EL (cell line): ENCODE data around the gene PFKFB4.
"Not testable (repeated sequence)": the region's sequence is repeated elsewhere in the genome, so short reads cannot be mapped to it uniquely, and the experiment has no call there.

Experiments used
- DNase-seq: peaks from one replicate; pipeline ENCODE4 v3.0.0-alpha.2; 2016

The PFKFB4 gene

GRCh38 chr3:48486952-48487351 is 69.7 kb downstream of the PFKFB4 start:
- DNase-seq: no peak

- DNase-seq: not testable (repeated sequence)
Observed at GRCh38 chr3:48482822-48483221, 73.8 kb downstream of the PFKFB4 start.

GRCh38 chr3:48480891-48481290 is 75.7 kb downstream of the PFKFB4 start:
- DNase-seq: not testable (repeated sequence)

GRCh38 chr3:48478626-48479555 is 77.7 kb downstream of the PFKFB4 start:
- DNase-seq: no peak

- no peak for DNase-seq
Observed at GRCh38 chr3:48477959-48478520, 78.6 kb downstream of the PFKFB4 start.

GRCh38 chr3:48476426-48477053 is 80.1 kb downstream of the PFKFB4 start:
- DNase-seq: no peak

- no peak for DNase-seq
Observed at GRCh38 chr3:48475188-48475587, 81.4 kb downstream of the PFKFB4 start.

GRCh38 chr3:48474619-48475018 is 82.0 kb downstream of the PFKFB4 start:
- DNase-seq: no peak

- not testable (repeated sequence) for DNase-seq
Observed at GRCh38 chr3:48474031-48474430, 82.6 kb downstream of the PFKFB4 start.

GRCh38 chr3:48473617-48473952 is 83.0 kb downstream of the PFKFB4 start:
- DNase-seq: no peak

GRCh38 chr3:48472923-48473616 is 83.5 kb downstream of the PFKFB4 start:
- peak; percentile 98 for DNase-seq

- DNase-seq: no peak
Observed at GRCh38 chr3:48472673-48472922, 84.0 kb downstream of the PFKFB4 start.

- no peak for DNase-seq
Observed at GRCh38 chr3:48470286-48470685, 86.3 kb downstream of the PFKFB4 start.

- DNase-seq: no peak
Observed at GRCh38 chr3:48469046-48469915, 87.3 kb downstream of the PFKFB4 start.

GRCh38 chr3:48468329-48468731 is 88.3 kb downstream of the PFKFB4 start:
- no peak for DNase-seq
